GM12878 (cell line): Measurements from ENCODE around the gene CDKN2AIPNL.
"Not testable (repeated sequence)": the region's sequence is repeated elsewhere in the genome, so short reads cannot be mapped to it uniquely, and the experiment has no call there.

ENCODE experiments used
- CREM ChIP-seq: IDR thresholded peaks from 2 replicates; pipeline ENCODE4 v1.6.1; 2014; ENCODE audit warnings: antibody characterized with exemption, low read depth
- EZH2 ChIP-seq: IDR thresholded peaks from 2 replicates; pipeline ENCODE4 v1.6.1; 2012; ENCODE audit warnings: low read depth, mild to moderate bottlenecking, control low read depth, inconsistent platforms, low read length, borderline replicate concordance; ENCODE audit not compliant: control insufficient read depth
- NRF1 ChIP-seq: conservative IDR thresholded peaks from 2 replicates; pipeline ENCODE4 v1.6.1; 2011; ENCODE audit warnings: mild to moderate bottlenecking, low read depth, low read length, improper control_type of control experiment
- POLR2A ChIP-seq: IDR thresholded peaks from 2 replicates; pipeline ENCODE4 v1.6.1; 2011; ENCODE audit warnings: low read depth, mild to moderate bottlenecking, low read length
- POLR2AphosphoS5 ChIP-seq: IDR thresholded peaks from 2 replicates; pipeline ENCODE4 v1.6.1; 2011; ENCODE audit warnings: mild to moderate bottlenecking, low read length, inconsistent platforms
- SP1 ChIP-seq: IDR thresholded peaks from one replicate; pipeline ENCODE4 v1.6.1; 2011; ENCODE audit warnings: low read depth, low read length
- TAF1 ChIP-seq: IDR thresholded peaks from 2 replicates; pipeline ENCODE4 v1.6.1; 2011; ENCODE audit warnings: mild to moderate bottlenecking, low read depth, low read length, borderline replicate concordance
- TF ChIP-seq, protein P1 (sequence below): IDR thresholded peaks from 2 replicates; pipeline ENCODE4 v1.6.1; 2012; ENCODE audit warnings: low read length, inconsistent platforms
- TF ChIP-seq, protein P2 (sequence below): IDR thresholded peaks from 2 replicates; pipeline ENCODE4 v1.6.1; 2011; ENCODE audit warnings: low read depth, low read length, improper control_type of control experiment, borderline replicate concordance
- TF ChIP-seq, protein P3 (sequence below): fragments of 450-650 bp; IDR thresholded peaks from 2 replicates; pipeline ENCODE4 v1.6.1; 2017; ENCODE audit warnings: mild to moderate bottlenecking
- TF ChIP-seq, protein P4 (sequence below), 3 experiments: IDR thresholded peaks in 2 of 3; conservative IDR thresholded peaks in 1 of 3; 2 replicates each; pipeline ENCODE4 v1.5.1; 2011; ENCODE audit warnings: low read depth in 3 of 3, low read length in 3 of 3, mild to moderate bottlenecking in 3 of 3, control low read depth in 2 of 3, moderate library complexity in 2 of 3, inconsistent platforms in 1 of 3, mixed read lengths in 1 of 3; ENCODE audit not compliant: control insufficient read depth in 2 of 3, insufficient read depth in 1 of 3; ENCODE audit errors: extremely low read depth in 1 of 3

DNA sequence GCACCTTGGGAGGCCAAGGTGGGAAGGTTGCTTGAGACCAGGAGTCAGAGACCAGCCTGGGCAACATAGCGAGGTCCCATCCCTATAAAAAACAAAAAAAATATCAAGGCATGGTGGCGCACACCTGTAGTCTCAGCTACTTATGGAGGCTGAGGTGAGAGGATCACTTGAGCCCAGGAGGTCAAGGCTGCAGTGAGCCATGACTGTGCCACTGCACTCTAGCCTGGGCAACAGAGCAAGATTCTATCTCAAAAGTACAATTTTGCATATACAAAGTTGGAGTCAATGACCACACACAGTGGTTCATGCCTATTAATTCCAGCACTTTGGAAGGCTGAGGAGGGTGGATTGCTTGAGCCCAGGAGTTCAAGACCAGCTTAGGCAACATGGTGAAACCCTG is 29.5 kb downstream of the CDKN2AIPNL start:
- not testable (repeated sequence) for TF ChIP-seq POLR2A, POLR2AphosphoS5, EZH2, SP1, CREM, NRF1, TAF1
- TF ChIP-seq, protein P1, sequence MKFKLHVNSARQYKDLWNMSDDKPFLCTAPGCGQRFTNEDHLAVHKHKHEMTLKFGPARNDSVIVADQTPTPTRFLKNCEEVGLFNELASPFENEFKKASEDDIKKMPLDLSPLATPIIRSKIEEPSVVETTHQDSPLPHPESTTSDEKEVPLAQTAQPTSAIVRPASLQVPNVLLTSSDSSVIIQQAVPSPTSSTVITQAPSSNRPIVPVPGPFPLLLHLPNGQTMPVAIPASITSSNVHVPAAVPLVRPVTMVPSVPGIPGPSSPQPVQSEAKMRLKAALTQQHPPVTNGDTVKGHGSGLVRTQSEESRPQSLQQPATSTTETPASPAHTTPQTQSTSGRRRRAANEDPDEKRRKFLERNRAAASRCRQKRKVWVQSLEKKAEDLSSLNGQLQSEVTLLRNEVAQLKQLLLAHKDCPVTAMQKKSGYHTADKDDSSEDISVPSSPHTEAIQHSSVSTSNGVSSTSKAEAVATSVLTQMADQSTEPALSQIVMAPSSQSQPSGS, result not testable (repeated sequence)
- TF ChIP-seq, protein P2, sequence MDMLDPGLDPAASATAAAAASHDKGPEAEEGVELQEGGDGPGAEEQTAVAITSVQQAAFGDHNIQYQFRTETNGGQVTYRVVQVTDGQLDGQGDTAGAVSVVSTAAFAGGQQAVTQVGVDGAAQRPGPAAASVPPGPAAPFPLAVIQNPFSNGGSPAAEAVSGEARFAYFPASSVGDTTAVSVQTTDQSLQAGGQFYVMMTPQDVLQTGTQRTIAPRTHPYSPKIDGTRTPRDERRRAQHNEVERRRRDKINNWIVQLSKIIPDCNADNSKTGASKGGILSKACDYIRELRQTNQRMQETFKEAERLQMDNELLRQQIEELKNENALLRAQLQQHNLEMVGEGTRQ, result not testable (repeated sequence)
- TF ChIP-seq, protein P3, sequence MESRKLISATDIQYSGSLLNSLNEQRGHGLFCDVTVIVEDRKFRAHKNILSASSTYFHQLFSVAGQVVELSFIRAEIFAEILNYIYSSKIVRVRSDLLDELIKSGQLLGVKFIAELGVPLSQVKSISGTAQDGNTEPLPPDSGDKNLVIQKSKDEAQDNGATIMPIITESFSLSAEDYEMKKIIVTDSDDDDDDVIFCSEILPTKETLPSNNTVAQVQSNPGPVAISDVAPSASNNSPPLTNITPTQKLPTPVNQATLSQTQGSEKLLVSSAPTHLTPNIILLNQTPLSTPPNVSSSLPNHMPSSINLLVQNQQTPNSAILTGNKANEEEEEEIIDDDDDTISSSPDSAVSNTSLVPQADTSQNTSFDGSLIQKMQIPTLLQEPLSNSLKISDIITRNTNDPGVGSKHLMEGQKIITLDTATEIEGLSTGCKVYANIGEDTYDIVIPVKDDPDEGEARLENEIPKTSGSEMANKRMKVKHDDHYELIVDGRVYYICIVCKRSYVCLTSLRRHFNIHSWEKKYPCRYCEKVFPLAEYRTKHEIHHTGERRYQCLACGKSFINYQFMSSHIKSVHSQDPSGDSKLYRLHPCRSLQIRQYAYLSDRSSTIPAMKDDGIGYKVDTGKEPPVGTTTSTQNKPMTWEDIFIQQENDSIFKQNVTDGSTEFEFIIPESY, result not testable (repeated sequence)
- TF ChIP-seq, protein P4, sequence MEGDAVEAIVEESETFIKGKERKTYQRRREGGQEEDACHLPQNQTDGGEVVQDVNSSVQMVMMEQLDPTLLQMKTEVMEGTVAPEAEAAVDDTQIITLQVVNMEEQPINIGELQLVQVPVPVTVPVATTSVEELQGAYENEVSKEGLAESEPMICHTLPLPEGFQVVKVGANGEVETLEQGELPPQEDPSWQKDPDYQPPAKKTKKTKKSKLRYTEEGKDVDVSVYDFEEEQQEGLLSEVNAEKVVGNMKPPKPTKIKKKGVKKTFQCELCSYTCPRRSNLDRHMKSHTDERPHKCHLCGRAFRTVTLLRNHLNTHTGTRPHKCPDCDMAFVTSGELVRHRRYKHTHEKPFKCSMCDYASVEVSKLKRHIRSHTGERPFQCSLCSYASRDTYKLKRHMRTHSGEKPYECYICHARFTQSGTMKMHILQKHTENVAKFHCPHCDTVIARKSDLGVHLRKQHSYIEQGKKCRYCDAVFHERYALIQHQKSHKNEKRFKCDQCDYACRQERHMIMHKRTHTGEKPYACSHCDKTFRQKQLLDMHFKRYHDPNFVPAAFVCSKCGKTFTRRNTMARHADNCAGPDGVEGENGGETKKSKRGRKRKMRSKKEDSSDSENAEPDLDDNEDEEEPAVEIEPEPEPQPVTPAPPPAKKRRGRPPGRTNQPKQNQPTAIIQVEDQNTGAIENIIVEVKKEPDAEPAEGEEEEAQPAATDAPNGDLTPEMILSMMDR (IDR thresholded peaks at IDR 0.05 in 2 of 3, conservative IDR thresholded peaks at IDR 0.05 in 1 of 3; ENCODE audit: control insufficient read depth in 2 of 3, extremely low read depth in 1 of 3, insufficient read depth in 1 of 3, low read depth in 3 of 3, low read length in 3 of 3), result not testable (repeated sequence)
